IgD-negative memory B cell (primary cell): ENCODE measurements around the gene EDIL3. TPM values are rescaled to one million over a fixed set of nuclear protein-coding genes. Genes with fewer than 3 reads are reported as not detected.

Experiments
- H3K27ac Mint-ChIP-seq, 3 donors: one replicate each; pipeline ENCODE4 v1.8.0; 2020 to 2022; ENCODE audit warnings: mild to moderate bottlenecking in 3 of 3, mixed read lengths in 3 of 3, moderate library complexity in 1 of 3
- H3K27me3 Mint-ChIP-seq: one replicate; pipeline ENCODE4 v1.8.0; 2021; ENCODE audit warnings: mixed read lengths
- H3K36me3 Mint-ChIP-seq: one replicate; pipeline ENCODE4 v1.8.0; 2020; ENCODE audit warnings: mild to moderate bottlenecking, mixed read lengths
- H3K4me1 Mint-ChIP-seq, 3 donors: one replicate each; pipeline ENCODE4 v1.8.0; 2020 to 2022; ENCODE audit warnings: mixed read lengths in 3 of 3, mild to moderate bottlenecking in 1 of 3
- H3K4me3 Mint-ChIP-seq, 4 donors: one replicate each; pipeline ENCODE4 v1.8.0; 2020 to 2022; ENCODE audit warnings: mild to moderate bottlenecking in 4 of 4, mixed read lengths in 4 of 4, moderate library complexity in 3 of 4
- H3K9me3 Mint-ChIP-seq, 3 donors: one replicate each; pipeline ENCODE4 v1.8.0; 2020 to 2021; ENCODE audit warnings: mixed read lengths in 3 of 3, mild to moderate bottlenecking in 1 of 3
- polyA plus RNA-seq: library from polyadenylated mRNA; unstranded; fragments of 300-500 nt; fragmentation: Illumina TruSeq; gene quantifications from one replicate; pipeline ENCODE4 v1.2.3, GENCODE V29; 2021

The EDIL3 gene
- polyA plus RNA-seq, 1 donor from 2014 or later: not detected

DNA sequence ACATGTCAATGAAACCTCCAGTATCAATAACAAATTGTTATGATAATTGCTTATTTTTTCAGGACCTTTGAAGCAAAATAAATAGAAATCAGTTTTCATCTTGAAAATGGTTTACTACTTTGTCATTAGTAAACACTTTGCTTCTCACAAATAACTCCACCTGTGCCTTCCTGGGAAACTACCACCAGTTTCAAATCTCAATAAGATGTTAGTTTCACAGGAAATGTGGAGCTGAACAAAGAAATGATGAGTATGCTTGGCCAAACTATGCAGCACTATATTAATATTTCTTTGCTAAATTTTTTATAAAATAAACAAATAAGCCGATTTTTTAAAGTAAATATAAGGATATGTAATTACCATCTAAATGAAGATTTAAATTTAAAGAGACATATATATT lies 442.5 kb downstream of the EDIL3 start:
- Mint-ChIP-seq H3K4me3 (no peak overlapping the region), H3K27me3 (no peaks in the 10 kb centered on the region), H3K36me3 (no peaks in the 10 kb centered on the region), H3K9me3 (peaks cover 0 to 5% (median 0%) of the 10 kb centered on the region in 3 donors), H3K4me1 (no peaks in the 10 kb centered on the region), H3K27ac (no peak overlapping the region)

DNA sequence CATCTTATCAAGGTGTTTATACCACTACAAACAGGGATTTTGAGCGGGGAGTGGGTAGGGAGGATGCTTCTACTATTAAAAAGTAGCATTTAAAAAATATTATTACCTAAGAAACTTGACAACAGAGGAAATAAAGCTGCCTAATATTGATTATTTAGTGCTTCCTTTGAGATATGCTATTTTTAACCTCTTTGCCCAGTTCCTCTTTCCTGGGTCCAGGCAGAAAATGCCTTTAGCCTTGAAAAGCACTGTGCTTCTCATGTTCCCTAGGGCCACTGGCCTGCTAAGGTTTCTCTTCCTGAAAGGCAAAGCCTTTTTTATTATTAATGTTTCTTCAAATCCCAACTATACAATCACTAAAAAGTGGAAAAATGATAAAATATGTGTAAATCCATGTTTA lies 446.8 kb downstream of the EDIL3 start:
- H3K9me3 Mint-ChIP-seq: peaks cover 0 to 3% (median 0%) of the 10 kb centered on the region in 3 donors

GRCh38 chr5:83931969-83932368 lies 452.7 kb downstream of the EDIL3 start:
- Mint-ChIP-seq H3K4me1 (no peaks in the 10 kb centered on the region), H3K36me3 (no peaks in the 10 kb centered on the region), H3K9me3 (peaks cover 0 to 6% (median 5%) of the 10 kb centered on the region in 3 donors), H3K27me3 (no peaks in the 10 kb centered on the region), H3K4me3 (no peak overlapping the region), H3K27ac (no peak overlapping the region)

More for the DNA sequence above, 446.8 kb downstream of the EDIL3 start:
- Mint-ChIP-seq H3K4me3 (no peak overlapping the region), H3K36me3 (no peaks in the 10 kb centered on the region), H3K27ac (no peak overlapping the region), H3K27me3 (no peaks in the 10 kb centered on the region), H3K4me1 (no peaks in the 10 kb centered on the region)

DNA sequence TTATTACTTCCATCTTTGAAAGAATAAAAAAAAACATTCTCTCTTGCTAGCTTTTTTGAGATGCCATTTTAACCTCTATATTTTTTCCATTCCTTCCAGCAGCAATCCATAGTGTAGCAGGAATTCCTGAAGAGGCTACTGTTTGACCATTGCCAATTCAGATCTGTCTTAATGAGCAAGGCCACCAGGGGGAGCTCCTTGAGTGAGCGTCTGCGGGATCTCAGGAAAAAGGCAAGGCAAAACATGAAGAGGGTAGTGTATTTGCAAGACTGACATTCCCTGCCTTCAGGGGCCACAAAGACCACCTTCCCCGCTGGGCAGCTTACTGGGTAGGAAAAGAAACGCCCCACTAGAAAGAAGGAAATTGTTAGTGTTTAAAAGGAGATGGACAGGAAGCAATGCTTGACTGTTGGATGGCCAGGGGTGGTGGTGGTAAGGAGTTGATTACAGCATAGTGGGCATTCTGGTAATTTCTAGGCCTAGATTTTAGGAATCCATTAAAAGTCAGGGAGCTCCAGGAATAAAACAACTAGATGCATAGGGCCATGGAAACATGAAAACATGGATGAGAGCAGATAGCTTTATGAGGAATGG lies 457.4 kb downstream of the EDIL3 start:
- H3K4me1 Mint-ChIP-seq: no peaks in the 10 kb centered on the region
- H3K36me3 Mint-ChIP-seq: no peaks in the 10 kb centered on the region
- peaks cover 0 to 4% (median under 1%) of the 10 kb centered on the region in 3 donors for H3K9me3 Mint-ChIP-seq
- H3K27me3 Mint-ChIP-seq: no peaks in the 10 kb centered on the region
- no peak overlapping the region for H3K27ac Mint-ChIP-seq
- no peak overlapping the region for H3K4me3 Mint-ChIP-seq

GRCh38 chr5:83925955-83926337 lies 458.7 kb downstream of the EDIL3 start:
- Mint-ChIP-seq H3K36me3 (no peaks in the 10 kb centered on the region), H3K27me3 (no peaks in the 10 kb centered on the region), H3K9me3 (peaks cover 0 to 4% (median 4%) of the 10 kb centered on the region in 3 donors), H3K4me3 (no peak overlapping the region), H3K4me1 (no peaks in the 10 kb centered on the region), H3K27ac (no peak overlapping the region)

- Mint-ChIP-seq H3K9me3 (peaks cover 0 to 4% (median 4%) of the 10 kb centered on the region in 3 donors), H3K4me1 (no peaks in the 10 kb centered on the region), H3K27me3 (no peaks in the 10 kb centered on the region), H3K36me3 (no peaks in the 10 kb centered on the region), H3K27ac (no peak overlapping the region), H3K4me3 (no peak overlapping the region)
These were observed 459.2 kb downstream of the EDIL3 start for GRCh38 chr5:83925321-83925954.

GRCh38 chr5:83924891-83925290 lies 459.8 kb downstream of the EDIL3 start:
- H3K4me1 Mint-ChIP-seq: no peaks in the 10 kb centered on the region
- H3K9me3 Mint-ChIP-seq: peaks cover 0 to 4% (median 2%) of the 10 kb centered on the region in 3 donors
- H3K27ac Mint-ChIP-seq: no peak overlapping the region
- H3K27me3 Mint-ChIP-seq: no peaks in the 10 kb centered on the region
- H3K36me3 Mint-ChIP-seq: no peaks in the 10 kb centered on the region
- no peak overlapping the region for H3K4me3 Mint-ChIP-seq

DNA sequence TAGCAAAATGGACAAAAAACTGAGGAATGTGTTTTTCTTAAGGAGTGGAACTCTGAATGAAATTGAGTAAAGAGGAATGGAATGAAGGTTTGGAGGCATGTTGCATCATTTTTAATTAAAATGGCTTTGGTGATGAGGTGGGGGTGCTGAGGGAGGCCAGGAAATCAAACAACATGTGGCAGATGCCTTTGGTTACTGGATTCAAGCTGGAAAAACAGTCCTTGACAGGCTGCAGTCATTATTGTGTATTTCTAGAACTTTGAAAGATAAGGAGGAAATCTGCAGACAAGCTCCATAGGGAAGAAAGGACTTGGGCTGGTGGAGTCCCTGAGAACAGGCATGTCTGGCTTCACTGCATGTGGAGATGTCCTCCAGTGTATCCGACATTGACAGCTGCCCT lies 460.5 kb downstream of the EDIL3 start:
- no peak overlapping the region for H3K27ac Mint-ChIP-seq
- H3K27me3 Mint-ChIP-seq: no peaks in the 10 kb centered on the region
- peaks cover 0 to 4% (median 1%) of the 10 kb centered on the region in 3 donors for H3K9me3 Mint-ChIP-seq
- H3K4me1 Mint-ChIP-seq: no peaks in the 10 kb centered on the region
- H3K4me3 Mint-ChIP-seq: no peak overlapping the region
- no peaks in the 10 kb centered on the region for H3K36me3 Mint-ChIP-seq

DNA sequence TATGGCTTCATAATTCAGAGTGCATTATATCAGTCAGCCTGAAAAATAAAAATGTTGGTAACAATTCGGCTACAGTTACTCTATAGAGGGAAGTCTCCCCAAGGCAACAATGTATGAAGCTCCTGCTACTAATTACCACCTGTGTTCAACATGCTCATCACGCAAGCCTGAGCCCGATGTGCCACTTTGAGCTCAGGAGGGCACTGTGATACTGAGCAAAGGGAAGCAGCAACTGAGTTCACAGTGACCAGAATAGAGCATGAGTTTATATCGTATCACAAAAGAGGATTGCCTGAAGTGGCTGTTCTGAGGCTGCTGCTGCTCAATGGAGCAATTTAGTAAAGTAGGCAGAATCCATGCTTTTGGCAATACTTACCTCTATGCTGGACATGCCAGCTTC lies 462.0 kb downstream of the EDIL3 start:
- no peak overlapping the region for H3K4me3 Mint-ChIP-seq
- no peaks in the 10 kb centered on the region for H3K27me3 Mint-ChIP-seq
- H3K4me1 Mint-ChIP-seq: no peaks in the 10 kb centered on the region
- H3K27ac Mint-ChIP-seq: no peak overlapping the region
- H3K36me3 Mint-ChIP-seq: no peaks in the 10 kb centered on the region
- H3K9me3 Mint-ChIP-seq: peaks cover 0 to 4% (median 1%) of the 10 kb centered on the region in 3 donors

- H3K4me1 Mint-ChIP-seq: no peaks in the 10 kb centered on the region
- no peak overlapping the region for H3K4me3 Mint-ChIP-seq
- no peak overlapping the region for H3K27ac Mint-ChIP-seq
- peaks cover 0 to 4% (median 1%) of the 10 kb centered on the region in 3 donors for H3K9me3 Mint-ChIP-seq
- no peaks in the 10 kb centered on the region for H3K27me3 Mint-ChIP-seq
- no peaks in the 10 kb centered on the region for H3K36me3 Mint-ChIP-seq
These were observed 462.9 kb downstream of the EDIL3 start for GRCh38 chr5:83921666-83922193.

DNA sequence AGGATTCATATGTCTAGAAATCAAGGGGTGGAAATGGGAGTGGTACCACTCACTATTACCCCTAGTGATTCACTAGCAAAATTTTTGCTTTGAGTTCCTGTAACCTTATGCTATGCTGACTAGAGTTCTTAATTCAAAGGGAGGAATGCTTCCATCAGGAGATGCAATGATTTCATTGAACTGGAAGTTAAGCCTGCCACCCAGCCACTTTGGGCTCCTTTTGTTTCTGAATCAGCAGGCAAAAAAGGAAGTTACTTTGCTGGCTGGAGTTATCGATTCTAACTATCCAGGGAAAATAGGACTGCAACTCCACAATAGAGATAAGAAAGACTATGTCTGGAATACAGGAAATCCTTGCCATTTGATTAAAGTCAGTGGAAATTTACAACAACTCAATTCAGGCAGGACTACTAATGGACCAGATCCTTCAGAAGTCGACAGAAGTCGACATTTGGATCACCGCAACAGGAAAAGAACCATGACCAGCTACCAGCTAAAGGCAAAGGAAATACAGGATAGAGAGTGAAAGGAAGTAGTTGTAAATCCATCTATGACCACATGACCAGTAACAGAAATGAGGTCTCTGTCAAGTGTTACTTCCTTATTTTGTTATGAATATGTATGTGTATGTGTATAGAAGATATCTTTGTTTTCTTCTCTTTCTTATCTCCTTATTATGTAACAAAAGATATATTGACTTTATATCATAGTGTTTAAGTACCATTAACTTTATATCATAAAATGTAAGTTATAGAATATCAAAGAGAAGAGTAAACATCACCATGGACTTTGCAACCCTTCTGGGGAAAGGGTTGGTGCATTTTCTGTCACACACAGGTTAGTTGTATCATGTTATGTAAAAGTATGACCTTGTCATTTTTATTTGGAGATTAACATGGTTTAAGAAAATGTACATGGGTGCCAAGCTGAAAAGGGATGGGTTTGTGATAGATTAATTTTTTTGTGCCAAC lies 465.3 kb downstream of the EDIL3 start:
- peaks cover 0 to 4% (median 1%) of the 10 kb centered on the region in 3 donors for H3K9me3 Mint-ChIP-seq
- no peak overlapping the region for H3K4me3 Mint-ChIP-seq
- no peaks in the 10 kb centered on the region for H3K36me3 Mint-ChIP-seq
- no peaks in the 10 kb centered on the region for H3K27me3 Mint-ChIP-seq
- H3K4me1 Mint-ChIP-seq: no peaks in the 10 kb centered on the region
- no peak overlapping the region for H3K27ac Mint-ChIP-seq

GRCh38 chr5:83917261-83917908 lies 467.3 kb downstream of the EDIL3 start:
- H3K36me3 Mint-ChIP-seq: no peaks in the 10 kb centered on the region
- no peak overlapping the region for H3K27ac Mint-ChIP-seq
- H3K27me3 Mint-ChIP-seq: no peaks in the 10 kb centered on the region

GRCh38 chr5:83914662-83915418 lies 469.8 kb downstream of the EDIL3 start:
- Mint-ChIP-seq H3K27ac (no peak overlapping the region), H3K4me1 (no peaks in the 10 kb centered on the region), H3K4me3 (no peak overlapping the region), H3K27me3 (no peaks in the 10 kb centered on the region), H3K9me3 (peaks cover 0 to 1% (median 0%) of the 10 kb centered on the region in 3 donors), H3K36me3 (no peaks in the 10 kb centered on the region)

More at GRCh38 chr5:83917261-83917908, 467.3 kb downstream of the EDIL3 start:
- Mint-ChIP-seq H3K4me1 (no peaks in the 10 kb centered on the region), H3K9me3 (peaks cover 0 to 4% (median 0%) of the 10 kb centered on the region in 3 donors), H3K4me3 (no peak overlapping the region)

GRCh38 chr5:83914199-83914598 lies 470.5 kb downstream of the EDIL3 start:
- Mint-ChIP-seq H3K4me1 (no peaks in the 10 kb centered on the region), H3K9me3 (peaks cover 0 to 1% (median 0%) of the 10 kb centered on the region in 3 donors), H3K4me3 (no peak overlapping the region), H3K27ac (no peak overlapping the region), H3K36me3 (no peaks in the 10 kb centered on the region), H3K27me3 (no peaks in the 10 kb centered on the region)
